ENCODE measurements around the gene PML.
"Not testable (repeated sequence)": the region's sequence is repeated elsewhere in the genome, so short reads cannot be mapped to it uniquely, and the experiment has no call there.

GRCh38 chr15:73960472-73961070 is 33.9 kb upstream of the PML start:
- not testable (repeated sequence) for TF ChIP-seq POLR2A, CTCF (IDR thresholded peaks at IDR 0.05)

Data from tibial nerve (tissue), 3 donors.